ENCODE data around the gene PHF20.
A peak's percentile ranks its signal among the peaks of the same experiment; 100 is the strongest.

- TF ChIP-seq POLR2AphosphoS5 (IDR thresholded peaks at IDR 0.05) (no peak), CTCF (IDR thresholded peaks at IDR 0.05) (peak; percentile 67 to 93 (median 78)), POLR2A (IDR thresholded peaks at IDR 0.05) (no peak), EP300 (IDR thresholded peaks at IDR 0.05) (no peak)
Measured at GRCh38 chr20:35994994-35995453, 223.2 kb downstream of the PHF20 start.

All from gastroesophageal sphincter (tissue), 3 donors.